Measurements from ENCODE around the gene SORBS1.

SORBS1 gene

GRCh38 chr10:95282107-95282506 lies 279.1 kb downstream of the SORBS1 start:
- DNase-seq (ENCODE audit: low read depth), result no peak
- no peak overlapping the region for H3K4me3 ChIP-seq (ENCODE audit: low read depth, low read length)
- in situ Hi-C loops (cut with HindIII; ENCODE audit: low sequenced_read_pairs), result no loop called here
- TF ChIP-seq CTCF (IDR thresholded peaks at IDR 0.05; ENCODE audit: low read depth, low read length, missing control alignments), result no peak

DNA sequence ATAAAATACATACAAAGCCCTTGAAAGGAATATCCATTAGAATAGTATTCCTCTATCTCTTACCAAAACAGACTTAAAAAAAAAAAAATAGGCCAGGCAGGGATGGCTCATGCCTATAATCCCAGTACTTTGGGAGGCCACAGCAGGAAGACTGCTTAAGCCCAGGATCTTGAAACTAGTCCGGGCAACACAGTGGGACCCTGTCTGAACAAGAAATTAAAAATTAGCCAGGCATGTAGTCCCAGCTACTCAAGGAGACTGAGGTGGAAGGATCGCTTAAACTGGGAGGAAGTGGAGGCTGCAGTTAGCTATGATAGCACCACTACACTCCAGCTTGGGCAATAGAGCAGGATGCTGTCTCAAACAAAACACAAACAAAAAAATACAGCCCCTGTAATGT lies 280.0 kb downstream of the SORBS1 start:
- no peak overlapping the region for H3K4me3 ChIP-seq (ENCODE audit: low read depth, low read length)
- TF ChIP-seq CTCF (IDR thresholded peaks at IDR 0.05; ENCODE audit: low read depth, low read length, missing control alignments), result no peak
- in situ Hi-C loops (cut with HindIII; ENCODE audit: low sequenced_read_pairs), result no loop called here
- no peak for DNase-seq (ENCODE audit: low read depth)

DNA sequence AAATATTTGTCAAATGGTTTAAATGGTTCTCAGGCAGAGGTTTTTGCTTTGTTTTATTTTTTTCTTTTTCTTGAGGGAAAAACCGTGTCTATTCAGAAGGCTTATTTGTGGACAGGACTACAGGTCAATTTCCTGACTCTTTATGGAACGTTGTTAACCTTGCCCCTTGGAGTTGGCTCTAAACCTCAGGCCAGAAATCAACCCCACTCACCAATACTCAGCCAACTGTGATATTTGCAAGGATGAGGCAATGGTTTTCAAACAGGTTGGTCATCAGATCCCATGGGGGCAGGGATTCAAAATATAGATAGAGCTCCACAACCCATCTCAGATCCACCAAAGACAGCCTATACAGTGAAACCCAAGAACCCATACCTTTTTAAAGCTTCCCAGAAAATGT lies 280.5 kb downstream of the SORBS1 start:
- no peak overlapping the region for H3K4me3 ChIP-seq (ENCODE audit: low read depth, low read length)
- no peak for TF ChIP-seq CTCF (IDR thresholded peaks at IDR 0.05; ENCODE audit: low read depth, low read length, missing control alignments)
- in situ Hi-C loops (cut with HindIII; ENCODE audit: low sequenced_read_pairs), result no loop called here
- no peak for DNase-seq (ENCODE audit: low read depth)

DNA sequence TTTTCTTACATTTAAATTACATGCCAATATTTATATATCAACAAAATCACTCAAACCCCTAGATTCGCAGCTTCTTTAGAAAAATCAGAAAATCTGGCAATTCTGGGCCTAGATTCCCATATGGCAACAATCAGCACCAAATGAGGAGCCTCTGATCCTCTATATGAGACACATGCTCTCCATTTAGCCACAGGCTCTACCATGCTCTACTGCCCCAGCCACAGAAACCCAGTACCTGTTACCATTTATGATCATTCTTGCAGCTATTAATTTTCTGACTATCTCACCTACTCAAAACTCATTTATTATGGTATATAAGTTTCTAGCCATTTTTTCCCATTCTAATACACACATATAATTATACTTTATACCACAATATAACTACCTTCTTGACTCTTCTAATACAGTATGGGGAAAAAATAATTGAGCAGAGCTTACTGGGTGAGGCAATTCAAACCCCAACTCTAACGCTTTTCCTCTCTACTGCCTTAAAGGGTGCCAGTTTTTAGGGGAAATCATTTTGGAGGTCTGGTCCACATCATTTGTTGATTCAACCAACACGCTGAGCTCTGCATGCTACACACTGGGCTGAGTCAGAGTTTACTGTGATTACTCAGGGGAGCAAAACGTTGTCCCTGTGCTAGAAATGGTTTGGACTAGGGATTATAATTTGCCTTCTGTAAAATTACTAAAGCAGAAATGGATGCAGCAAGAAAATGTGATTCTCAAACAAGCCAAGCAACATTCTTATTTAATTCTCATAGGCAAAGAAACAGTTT lies 281.9 kb downstream of the SORBS1 start:
- no peak for TF ChIP-seq CTCF (IDR thresholded peaks at IDR 0.05; ENCODE audit: low read depth, low read length, missing control alignments)
- no peak overlapping the region for H3K4me3 ChIP-seq (ENCODE audit: low read depth, low read length)
- in situ Hi-C loops (cut with HindIII; ENCODE audit: low sequenced_read_pairs), result no loop called here
- no peak for DNase-seq (ENCODE audit: low read depth)

- in situ Hi-C loops (cut with HindIII; ENCODE audit: low sequenced_read_pairs), result no loop called here
- no peak overlapping the region for H3K4me3 ChIP-seq (ENCODE audit: low read depth, low read length)
- DNase-seq (ENCODE audit: low read depth), result peak; percentile 29
- TF ChIP-seq CTCF (IDR thresholded peaks at IDR 0.05; ENCODE audit: low read depth, low read length, missing control alignments), result no peak
Observed at GRCh38 chr10:95278061-95278988, 282.8 kb downstream of the SORBS1 start.

GRCh38 chr10:95277614-95278013 lies 283.6 kb downstream of the SORBS1 start:
- no peak for DNase-seq (ENCODE audit: low read depth)
- TF ChIP-seq CTCF (IDR thresholded peaks at IDR 0.05; ENCODE audit: low read depth, low read length, missing control alignments), result no peak
- in situ Hi-C loops (cut with HindIII; ENCODE audit: low sequenced_read_pairs), result no loop called here
- H3K4me3 ChIP-seq (ENCODE audit: low read depth, low read length), result no peak overlapping the region

All from astrocyte of the cerebellum (primary cell).